Fibroblast of skin of abdomen (primary cell): ENCODE data around the gene MAL.
"Not testable (repeated sequence)": the region's sequence is repeated elsewhere in the genome, so short reads cannot be mapped to it uniquely, and the experiment has no call there.

Source experiments
- DNase-seq: peaks from one replicate; pipeline ENCODE4 v3.0.0-alpha.2; 2013

Gene MAL

GRCh38 chr2:95063086-95063958 is 37.8 kb downstream of the MAL start:
- no peak for DNase-seq

- DNase-seq = no peak
These were observed 42.7 kb downstream of the MAL start for GRCh38 chr2:95068256-95068655.

GRCh38 chr2:95069465-95069864 is 44.0 kb downstream of the MAL start:
- DNase-seq = no peak

- DNase-seq = no peak
These were observed 46.3 kb downstream of the MAL start for GRCh38 chr2:95071856-95072255.

GRCh38 chr2:95072424-95072823 is 46.9 kb downstream of the MAL start:
- DNase-seq = no peak

GRCh38 chr2:95073856-95074662 is 48.6 kb downstream of the MAL start:
- DNase-seq = no peak

GRCh38 chr2:95074663-95075439 is 49.3 kb downstream of the MAL start:
- DNase-seq = no peak

GRCh38 chr2:95075440-95076132 is 50.1 kb downstream of the MAL start:
- no peak for DNase-seq

GRCh38 chr2:95076705-95077529 is 51.4 kb downstream of the MAL start:
- DNase-seq = peak; percentile 41

- DNase-seq = no peak
These were observed 52.0 kb downstream of the MAL start for GRCh38 chr2:95077530-95077825.

GRCh38 chr2:95077861-95078603 is 52.5 kb downstream of the MAL start:
- DNase-seq = no peak

GRCh38 chr2:95079199-95079683 is 53.7 kb downstream of the MAL start:
- no peak for DNase-seq

- no peak for DNase-seq
These were observed 57.0 kb downstream of the MAL start for GRCh38 chr2:95082477-95082876.

- no peak for DNase-seq
These were observed 60.5 kb downstream of the MAL start for GRCh38 chr2:95086017-95086416.

GRCh38 chr2:95087379-95087778 is 61.9 kb downstream of the MAL start:
- no peak for DNase-seq

GRCh38 chr2:95091885-95092555 is 66.5 kb downstream of the MAL start:
- DNase-seq = no peak

- DNase-seq = not testable (repeated sequence)
These were observed 72.8 kb downstream of the MAL start for GRCh38 chr2:95098273-95098672.

- DNase-seq = no peak
These were observed 74.4 kb downstream of the MAL start for GRCh38 chr2:95099910-95100309.
